Mesodermal cell (in vitro differentiated cells): Measurements from ENCODE around the gene C5.

ENCODE experiments used
- H3K27ac ChIP-seq: 2 replicates; pipeline ENCODE4 v1.7.0; 2013; ENCODE audit warnings: mild to moderate bottlenecking, low read depth, low read length, moderate library complexity; ENCODE audit not compliant: severe bottlenecking
- H3K36me3 ChIP-seq: 2 replicates; pipeline ENCODE4 v1.7.1; 2013; ENCODE audit warnings: mild to moderate bottlenecking, low read length, moderate library complexity; ENCODE audit not compliant: control insufficient read depth, insufficient read depth
- H3K4me1 ChIP-seq: one replicate; pipeline ENCODE4 v1.7.1; 2013; ENCODE audit warnings: mild to moderate bottlenecking, low read length; ENCODE audit not compliant: insufficient read depth, control insufficient read depth, poor library complexity, severe bottlenecking
- H3K4me3 ChIP-seq: 2 replicates; pipeline ENCODE4 v1.7.0; 2013; ENCODE audit warnings: low read length, control low read depth, mild to moderate bottlenecking; ENCODE audit not compliant: insufficient read depth, poor library complexity, severe bottlenecking; ENCODE audit errors: extremely low read depth
- H3K9me3 ChIP-seq: 2 replicates; pipeline ENCODE4 v1.7.1; 2013; ENCODE audit warnings: mild to moderate bottlenecking, low read length, moderate library complexity; ENCODE audit not compliant: control insufficient read depth
- WGBS, 2 experiments: methylation state at CpG; one replicate each; pipeline ENCODE4 v1.1.5; 2013; ENCODE audit warnings: missing lambda C conversion rate in 2 of 2; ENCODE audit not compliant: insufficient coverage in 2 of 2; 5-methylcytosine and 5-hydroxymethylcytosine counted together

Gene C5

DNA sequence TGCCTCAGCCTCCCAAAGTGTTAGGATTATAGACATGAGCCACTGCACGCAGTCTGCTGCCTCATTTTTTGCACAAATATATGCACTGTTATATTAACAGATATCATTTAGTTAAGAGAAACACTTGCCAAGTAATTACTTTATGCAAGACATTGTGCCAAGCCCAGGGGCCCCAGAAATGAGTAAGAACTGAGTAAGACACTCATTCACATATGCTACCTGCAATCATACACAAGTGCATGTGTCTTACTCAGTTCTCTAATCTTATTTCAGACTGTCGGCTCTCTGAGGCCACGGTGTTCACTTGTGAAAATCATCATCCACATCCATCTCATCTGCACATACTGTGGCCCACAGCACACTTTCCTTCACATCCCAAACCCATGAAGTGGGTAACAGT lies 139.4 kb downstream of the C5 start:
- Histone ChIP-seq H3K27ac (no peak overlapping the region), H3K4me3 (no peak overlapping the region), H3K36me3 (no peaks in the 10 kb centered on the region), H3K9me3 (no peaks in the 10 kb centered on the region), H3K4me1 (no peaks in the 10 kb centered on the region)
- 94 to 100% methylated on average over 2 of the region's 3 CpGs for WGBS, 2 experiments

DNA sequence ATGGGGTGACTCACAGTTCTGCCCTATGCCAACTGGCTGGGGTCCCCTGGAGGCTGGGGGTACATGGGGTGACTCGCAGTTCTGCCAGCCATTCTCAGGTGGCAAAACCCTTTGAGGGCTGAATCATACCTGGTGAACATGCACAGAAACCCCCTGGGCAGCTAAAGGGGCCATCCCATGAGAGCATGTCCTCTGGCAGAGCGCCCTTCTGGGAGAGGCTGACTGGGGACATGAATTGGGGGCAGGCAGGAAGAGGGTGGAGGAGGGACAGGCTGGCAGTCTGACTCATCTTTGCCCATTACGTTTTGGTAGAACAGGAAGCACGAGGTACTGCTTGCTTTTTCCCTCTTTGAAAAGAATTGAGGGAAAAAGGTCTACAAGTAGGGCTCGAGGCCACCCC lies 140.2 kb downstream of the C5 start:
- 74 to 79% methylated on average over 5 of the region's 5 CpGs for WGBS, 2 experiments
- H3K4me3 ChIP-seq, result no peak overlapping the region

DNA sequence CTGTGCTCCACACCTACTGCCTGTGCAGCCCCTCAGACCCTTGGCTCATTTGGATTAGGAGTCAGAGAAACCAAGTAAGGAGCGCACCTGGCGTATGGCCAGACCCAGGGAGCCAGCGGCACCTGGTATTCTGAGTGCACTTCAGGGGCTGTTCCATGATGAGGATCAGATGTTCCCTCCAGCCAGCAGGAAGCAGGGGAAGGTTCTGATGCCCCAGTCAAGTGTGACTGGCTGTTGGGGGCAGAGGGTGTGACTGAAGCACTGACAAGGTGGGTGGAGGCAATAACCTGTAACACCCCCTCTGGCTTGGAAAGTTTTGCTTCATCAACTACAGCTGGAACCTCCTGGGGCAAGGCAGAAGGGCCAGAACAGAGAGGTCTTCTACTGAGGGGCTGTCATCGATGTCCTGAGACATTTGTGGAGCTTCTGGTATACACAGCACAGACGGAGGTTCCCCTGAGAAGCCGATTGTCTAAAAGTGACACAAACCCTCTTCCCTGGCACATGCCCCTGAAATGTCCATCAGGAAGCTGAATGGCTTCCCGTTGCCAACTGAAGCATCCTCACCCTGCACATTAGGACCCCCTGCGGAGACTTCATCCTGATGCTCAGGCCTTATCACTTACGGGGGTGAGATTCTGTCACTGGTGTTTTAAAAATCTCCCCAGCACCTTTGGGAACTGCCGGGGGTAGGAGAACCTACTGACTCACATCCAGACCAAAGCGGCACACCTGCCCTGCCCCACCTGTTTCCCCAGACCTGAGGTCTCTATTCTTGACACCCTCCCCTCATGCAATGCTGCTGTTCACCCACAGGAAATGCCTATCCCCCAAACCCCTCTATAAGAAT lies 144.5 kb downstream of the C5 start:
- H3K4me1 ChIP-seq, result no peaks in the 10 kb centered on the region
- no peak overlapping the region for H3K4me3 ChIP-seq
- no peaks in the 10 kb centered on the region for H3K9me3 ChIP-seq
- no peaks in the 10 kb centered on the region for H3K36me3 ChIP-seq
- 94 to 95% methylated on average over 9 to 10 of the region's 11 CpGs for WGBS, 2 experiments
- no peak overlapping the region for H3K27ac ChIP-seq

More for the DNA sequence above, 140.2 kb downstream of the C5 start:
- Histone ChIP-seq H3K27ac (no peak overlapping the region), H3K4me1 (no peaks in the 10 kb centered on the region), H3K36me3 (no peaks in the 10 kb centered on the region), H3K9me3 (no peaks in the 10 kb centered on the region)

DNA sequence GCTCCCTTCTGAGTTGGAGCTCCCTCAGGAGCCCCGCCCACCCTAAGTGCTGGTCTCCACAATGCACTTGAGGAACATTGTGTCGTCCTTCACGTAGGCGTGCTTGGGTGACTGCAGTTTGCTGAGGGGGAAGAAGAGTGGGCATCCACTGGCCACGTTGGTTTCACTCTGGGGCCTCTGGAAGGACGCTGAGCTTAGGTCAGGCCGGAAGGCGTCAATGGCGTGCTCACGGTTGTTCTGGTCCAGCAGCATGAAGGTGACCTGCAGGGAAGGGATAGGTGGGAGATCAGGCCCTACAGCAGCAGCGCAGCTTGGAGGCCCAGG lies 145.1 kb downstream of the C5 start:
- Histone ChIP-seq H3K4me3 (no peak overlapping the region), H3K36me3 (no peaks in the 10 kb centered on the region)
- WGBS, 2 experiments, result 98% methylated on average over 7 to 10 of the region's 11 CpGs

DNA sequence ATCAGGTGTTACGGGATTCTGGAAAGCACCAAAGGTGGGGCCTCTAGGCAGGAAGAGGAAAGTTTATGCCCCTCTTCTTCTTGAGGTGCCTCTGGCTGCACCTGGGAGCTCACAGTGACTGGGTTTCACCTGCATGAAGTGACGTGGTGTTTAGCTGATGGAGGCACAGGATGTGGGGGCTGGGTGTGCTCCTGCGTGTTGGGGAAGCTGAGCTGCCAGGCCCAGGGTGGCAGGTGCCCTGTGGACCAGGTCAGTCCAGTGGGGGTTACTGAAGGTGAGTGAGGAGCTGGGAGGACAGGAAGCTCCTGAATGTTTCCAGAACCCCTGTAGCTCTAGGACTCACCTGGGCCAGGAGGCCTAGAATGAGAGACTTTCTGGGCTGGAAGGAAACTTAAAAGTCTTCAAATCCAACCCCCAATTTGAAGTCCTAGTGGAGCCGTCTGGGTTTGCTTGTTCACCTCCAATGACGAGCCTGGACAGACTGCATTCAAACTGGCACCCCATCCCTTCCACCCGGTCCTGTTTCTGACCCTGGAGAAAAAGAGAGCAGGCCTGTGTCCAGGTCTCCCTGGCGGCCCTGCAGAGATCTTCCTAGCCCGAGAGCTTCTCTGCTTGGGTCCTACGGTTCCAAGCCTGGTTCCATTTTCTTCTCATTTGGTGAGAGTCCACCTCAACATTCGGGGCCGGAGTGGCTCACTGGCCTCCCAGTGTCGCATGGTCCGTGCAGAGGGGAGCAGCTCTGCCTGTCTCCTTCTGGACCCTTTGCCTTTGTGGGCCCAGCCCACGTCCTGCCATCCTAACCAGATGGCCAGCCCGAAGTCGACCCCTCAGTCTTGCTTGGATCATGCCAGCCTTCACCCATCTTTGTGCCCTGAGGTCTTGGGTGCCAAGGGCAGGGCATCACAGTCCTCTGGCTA lies 145.8 kb downstream of the C5 start:
- H3K4me1 ChIP-seq, result no peaks in the 10 kb centered on the region
- WGBS, 2 experiments, result 89 to 92% methylated on average over 15 of the region's 16 CpGs
- H3K27ac ChIP-seq, result no peak overlapping the region

More for the DNA sequence above, 145.1 kb downstream of the C5 start:
- H3K4me1 ChIP-seq, result no peaks in the 10 kb centered on the region
- no peak overlapping the region for H3K27ac ChIP-seq
- no peaks in the 10 kb centered on the region for H3K9me3 ChIP-seq

DNA sequence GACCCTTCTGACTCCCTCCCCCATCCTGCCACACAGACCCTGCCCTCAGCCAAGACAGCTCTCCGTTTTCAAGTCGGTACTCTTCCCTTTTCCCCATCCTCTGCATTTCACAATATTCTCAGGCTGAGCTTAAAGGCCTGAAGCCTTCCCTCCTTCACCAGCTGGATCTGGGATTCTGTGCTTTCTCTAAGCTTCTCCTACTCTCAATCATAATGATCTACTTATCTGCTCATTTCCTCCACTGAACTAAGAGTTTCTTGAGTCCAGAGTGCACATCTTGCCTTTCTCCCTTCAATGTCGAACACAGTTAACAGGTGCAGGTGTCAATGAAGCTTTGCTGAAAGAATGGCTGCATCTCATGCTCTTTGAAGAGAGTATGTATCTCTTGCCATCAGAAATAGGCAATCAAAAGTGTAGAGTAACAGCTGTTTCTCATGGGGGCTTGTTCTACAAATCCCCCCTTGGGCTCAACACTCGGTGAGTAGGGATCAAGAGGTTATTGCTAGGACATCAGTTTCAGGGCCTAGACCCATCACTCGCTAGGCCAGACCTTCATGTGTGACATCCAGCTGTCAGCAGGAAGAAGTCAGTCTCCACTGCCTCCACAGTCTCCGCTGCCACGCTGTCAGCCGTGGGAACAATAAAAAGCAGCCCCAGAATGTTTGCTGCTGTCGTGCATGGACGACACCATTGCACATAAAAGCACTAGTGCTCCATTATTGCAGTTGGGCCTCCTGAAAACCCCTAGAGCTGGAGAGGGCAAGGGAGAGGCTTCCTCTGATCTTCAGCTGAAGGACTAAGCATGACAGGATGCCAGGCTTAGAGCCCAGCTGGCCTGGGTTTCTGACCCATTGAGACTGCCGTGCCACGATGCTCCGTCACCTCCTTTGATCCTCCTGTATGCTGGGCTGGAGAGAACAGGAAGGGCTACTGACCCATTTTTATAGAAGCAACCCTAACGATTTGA lies 147.2 kb downstream of the C5 start:
- H3K27ac ChIP-seq, result no peak overlapping the region
- 89 to 90% methylated on average over 11 to 13 of the region's 14 CpGs for WGBS, 2 experiments

More for the DNA sequence above, 145.8 kb downstream of the C5 start:
- Histone ChIP-seq H3K4me3 (no peak overlapping the region), H3K36me3 (no peaks in the 10 kb centered on the region), H3K9me3 (no peaks in the 10 kb centered on the region)

More for the DNA sequence above, 147.2 kb downstream of the C5 start:
- Histone ChIP-seq H3K4me1 (no peaks in the 10 kb centered on the region), H3K36me3 (no peaks in the 10 kb centered on the region), H3K4me3 (no peak overlapping the region), H3K9me3 (no peaks in the 10 kb centered on the region)
